Stimulated activated effector memory CD8-positive, alpha-beta T cell treated with anti-CD3 and anti-CD28 coated beads, Interleukin-12 subunit alpha, Interleukin-12 subunit beta, amount 100 ng/mL, for 72 hours (primary cell): Measurements from ENCODE around the gene MMP28.

ENCODE experiments used
- ATAC-seq: fragments of 150-1000 bp; cut with Tn5 transposase; 2 replicates; pipeline ENCODE4 v1.10.0; 2021
- DNase-seq, 2 donors: peaks; one replicate each; pipeline ENCODE4 v3.0.0; 2021 to 2022; ENCODE audit warnings: low spot score in 2 of 2
- H3K27ac Mint-ChIP-seq: one replicate; pipeline ENCODE4 v1.8.0; 2022; ENCODE audit warnings: mild to moderate bottlenecking, mixed read lengths
- H3K36me3 Mint-ChIP-seq: one replicate; pipeline ENCODE4 v1.8.0; 2022; ENCODE audit warnings: mild to moderate bottlenecking, mixed read lengths
- H3K4me1 Mint-ChIP-seq: one replicate; pipeline ENCODE4 v1.8.0; 2022; ENCODE audit warnings: mixed read lengths
- H3K4me3 Mint-ChIP-seq: one replicate; pipeline ENCODE4 v1.8.0; 2022; ENCODE audit warnings: mild to moderate bottlenecking, mixed read lengths
- H3K9me3 Mint-ChIP-seq: one replicate; pipeline ENCODE4 v1.8.0; 2022; ENCODE audit warnings: mixed read lengths

Gene MMP28

DNA sequence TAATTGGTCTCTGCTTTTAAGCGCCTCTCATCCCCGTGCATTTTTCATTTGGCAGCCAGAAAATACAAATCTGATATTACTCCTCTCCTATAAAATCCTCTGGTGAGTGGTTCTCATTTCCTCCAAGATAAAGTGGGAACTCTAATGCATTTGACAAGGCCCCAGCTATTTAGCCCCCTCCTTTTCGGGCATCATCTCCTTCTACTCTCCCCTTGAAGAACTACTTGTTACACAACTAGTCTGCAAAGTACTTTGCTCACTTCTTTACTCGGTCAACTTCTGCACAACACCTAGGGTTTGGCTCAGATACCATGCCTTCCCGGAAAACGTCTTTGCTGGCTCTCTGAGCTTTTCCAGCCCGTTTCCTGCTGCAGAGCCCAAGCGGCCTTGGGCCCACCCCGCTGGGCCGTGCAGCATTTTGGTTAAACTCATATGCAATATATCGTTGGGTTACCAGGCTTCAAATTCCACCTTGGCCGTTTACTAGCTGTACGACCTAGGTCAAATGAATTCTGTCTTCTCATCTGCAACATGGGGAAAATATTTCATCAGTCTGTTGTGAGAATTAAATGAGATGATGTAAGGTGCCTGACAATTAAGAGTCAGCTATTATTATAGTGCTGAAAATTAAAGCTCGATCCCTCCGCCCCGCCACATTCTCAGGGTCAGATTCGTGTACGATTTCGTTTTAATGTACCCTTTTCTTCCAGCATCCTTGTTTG is 13.0 kb upstream of the MMP28 start:
- ATAC-seq (no peak), DNase-seq (peak in 1 of 2 donors; percentile 68)
- peak overlapping the region; percentile 97 for H3K27ac Mint-ChIP-seq
- peaks cover 51% of the 10 kb centered on the region for H3K4me1 Mint-ChIP-seq
- peak overlapping the region; percentile 95 for H3K4me3 Mint-ChIP-seq
- peaks cover 50% of the 10 kb centered on the region for H3K36me3 Mint-ChIP-seq
- no peaks in the 10 kb centered on the region for H3K9me3 Mint-ChIP-seq

GRCh38 chr17:35807371-35808144 is 12.1 kb upstream of the MMP28 start:
- peak overlapping the region; percentile 97 for H3K27ac Mint-ChIP-seq
- DNase-seq, result no peak
- peak overlapping the region; percentile 95 for H3K4me3 Mint-ChIP-seq
- ATAC-seq, result no peak
- H3K9me3 Mint-ChIP-seq, result no peaks in the 10 kb centered on the region
- H3K4me1 Mint-ChIP-seq, result peaks cover 47% of the 10 kb centered on the region
- H3K36me3 Mint-ChIP-seq, result peaks cover 41% of the 10 kb centered on the region

DNA sequence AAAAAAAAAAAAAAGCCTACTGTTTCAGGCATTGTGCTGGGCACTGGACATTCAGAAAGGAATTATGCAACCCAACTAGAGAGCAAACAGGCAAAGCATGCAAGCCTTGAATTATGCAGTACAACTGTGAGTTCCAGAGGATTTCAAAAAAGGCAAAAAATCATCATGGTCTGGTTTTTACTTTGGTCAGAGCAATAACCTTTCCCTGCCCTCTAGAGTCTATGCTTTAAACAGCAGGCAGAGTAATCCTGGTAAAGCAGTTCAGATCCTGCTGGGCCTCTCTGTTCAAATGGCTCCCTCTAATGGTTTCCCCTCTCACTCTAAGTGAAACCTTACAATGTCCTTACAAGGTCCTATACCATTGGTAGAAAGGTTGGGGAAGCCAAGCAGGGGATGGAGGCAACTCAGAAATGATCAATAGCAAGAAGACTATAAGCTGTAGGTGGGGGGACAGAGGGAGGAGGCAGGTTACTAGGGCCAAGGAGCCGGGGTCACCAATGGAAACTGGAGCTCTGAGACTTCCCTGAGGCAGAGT is 9.3 kb upstream of the MMP28 start:
- Mint-ChIP-seq H3K36me3 (peaks cover 13% of the 10 kb centered on the region), H3K9me3 (no peaks in the 10 kb centered on the region), H3K27ac (no peak overlapping the region), H3K4me1 (peaks cover 39% of the 10 kb centered on the region), H3K4me3 (no peak overlapping the region)
- ATAC-seq, result peak; percentile 52
- peak in 1 of 2 donors; percentile 65 for DNase-seq

GRCh38 chr17:35801583-35802224 is 6.3 kb upstream of the MMP28 start:
- Mint-ChIP-seq H3K9me3 (no peaks in the 10 kb centered on the region), H3K4me1 (peaks cover 15% of the 10 kb centered on the region), H3K36me3 (no peaks in the 10 kb centered on the region), H3K4me3 (no peak overlapping the region), H3K27ac (no peak overlapping the region)
- no peak for DNase-seq
- ATAC-seq, result no peak

DNA sequence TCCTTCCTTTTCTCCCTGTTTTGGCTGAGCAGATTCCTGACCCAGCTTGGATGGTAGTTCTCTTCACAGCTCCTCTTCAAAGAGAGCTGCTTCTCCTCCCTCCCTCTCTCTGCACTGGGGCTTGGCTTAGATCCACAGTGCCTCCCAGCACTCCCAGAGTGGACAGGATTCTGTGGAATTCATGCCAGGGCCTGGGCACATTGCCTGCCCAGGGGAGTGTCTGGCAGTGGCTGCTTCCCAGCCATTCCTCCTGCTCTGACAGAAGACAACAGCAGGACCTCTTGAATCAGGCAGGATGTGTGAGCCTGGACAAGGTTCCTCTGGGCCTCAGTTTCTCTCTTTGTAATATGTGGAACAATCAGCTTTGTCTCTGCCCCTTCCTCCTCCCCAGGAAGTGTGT is 4.5 kb upstream of the MMP28 start:
- ATAC-seq (no peak), DNase-seq (no peak)
- Mint-ChIP-seq H3K27ac (no peak overlapping the region), H3K9me3 (no peaks in the 10 kb centered on the region), H3K4me3 (no peak overlapping the region), H3K36me3 (no peaks in the 10 kb centered on the region), H3K4me1 (peaks cover 10% of the 10 kb centered on the region)

DNA sequence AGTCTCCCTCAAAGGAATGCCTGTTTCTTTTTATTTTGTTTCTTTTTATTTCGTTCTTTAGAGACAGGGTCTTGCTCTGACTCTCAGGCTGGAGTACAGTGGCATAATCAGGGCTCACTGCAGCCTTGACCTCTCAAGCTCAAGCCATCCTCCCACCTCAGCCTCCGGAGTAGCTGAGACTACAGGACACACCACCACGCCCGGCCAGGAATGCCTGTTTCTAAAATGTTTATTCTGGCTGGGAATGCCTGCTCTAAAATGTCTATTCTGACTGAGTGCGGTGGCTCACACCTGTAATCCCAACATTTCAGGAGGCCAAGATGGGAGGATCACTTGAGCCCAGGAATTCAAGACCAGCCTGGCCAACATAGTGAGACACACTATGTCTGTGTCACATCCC is 2.5 kb upstream of the MMP28 start:
- no peak overlapping the region for H3K4me3 Mint-ChIP-seq
- ATAC-seq (no peak), DNase-seq (peak in 1 of 2 donors; percentile 44)
- no peak overlapping the region for H3K27ac Mint-ChIP-seq
- H3K9me3 Mint-ChIP-seq, result no peaks in the 10 kb centered on the region
- H3K36me3 Mint-ChIP-seq, result no peaks in the 10 kb centered on the region
- H3K4me1 Mint-ChIP-seq, result no peaks in the 10 kb centered on the region

- H3K4me3 Mint-ChIP-seq, result no peak overlapping the region
- DNase-seq (peak in 1 of 2 donors; percentile 41), ATAC-seq (no peak)
- H3K4me1 Mint-ChIP-seq, result no peaks in the 10 kb centered on the region
- no peak overlapping the region for H3K27ac Mint-ChIP-seq
- no peaks in the 10 kb centered on the region for H3K36me3 Mint-ChIP-seq
- no peaks in the 10 kb centered on the region for H3K9me3 Mint-ChIP-seq
These were observed 1.9 kb upstream of the MMP28 start for GRCh38 chr17:35797370-35797769.

GRCh38 chr17:35796942-35797341 is 1.5 kb upstream of the MMP28 start:
- Mint-ChIP-seq H3K4me1 (no peaks in the 10 kb centered on the region), H3K36me3 (no peaks in the 10 kb centered on the region), H3K4me3 (no peak overlapping the region), H3K9me3 (no peaks in the 10 kb centered on the region), H3K27ac (no peak overlapping the region)
- no peak for ATAC-seq
- peak in 1 of 2 donors; percentile 37 for DNase-seq

DNA sequence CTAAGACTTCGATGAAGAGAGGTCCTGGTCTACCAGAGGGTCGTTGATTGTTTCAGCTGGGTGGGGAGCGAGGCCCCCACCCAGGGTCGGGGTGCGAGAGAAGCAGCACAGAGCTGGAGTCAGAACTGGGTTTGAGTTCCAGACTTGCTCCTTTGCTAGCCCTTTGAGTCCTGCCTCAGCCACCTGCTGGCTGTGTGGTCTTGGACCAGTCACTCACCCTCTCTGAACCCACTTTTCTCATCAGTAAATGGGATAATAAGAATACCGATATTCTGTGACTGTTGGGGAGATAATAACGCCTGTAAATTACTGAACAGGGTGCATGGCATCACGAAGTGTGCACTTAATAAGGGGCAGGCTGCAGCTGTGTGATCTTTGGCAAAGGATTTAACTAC is 427 bp upstream of the MMP28 start:
- H3K27ac Mint-ChIP-seq, result no peak overlapping the region
- H3K4me1 Mint-ChIP-seq, result no peaks in the 10 kb centered on the region
- H3K4me3 Mint-ChIP-seq, result peak overlapping the region; percentile 68
- no peak for ATAC-seq
- no peaks in the 10 kb centered on the region for H3K36me3 Mint-ChIP-seq
- no peaks in the 10 kb centered on the region for H3K9me3 Mint-ChIP-seq
- DNase-seq, result no peak

- ATAC-seq (no peak), DNase-seq (no peak)
- H3K27ac Mint-ChIP-seq, result no peak overlapping the region
- no peaks in the 10 kb centered on the region for H3K4me1 Mint-ChIP-seq
- no peaks in the 10 kb centered on the region for H3K36me3 Mint-ChIP-seq
- H3K9me3 Mint-ChIP-seq, result no peaks in the 10 kb centered on the region
- no peak overlapping the region for H3K4me3 Mint-ChIP-seq
These were observed 2.2 kb downstream of the MMP28 start for GRCh38 chr17:35793257-35793656.

GRCh38 chr17:35791681-35792350 is 3.6 kb downstream of the MMP28 start:
- Mint-ChIP-seq H3K27ac (no peak overlapping the region), H3K4me1 (no peaks in the 10 kb centered on the region), H3K36me3 (no peaks in the 10 kb centered on the region), H3K4me3 (no peak overlapping the region), H3K9me3 (no peaks in the 10 kb centered on the region)
- DNase-seq, result no peak
- no peak for ATAC-seq

DNA sequence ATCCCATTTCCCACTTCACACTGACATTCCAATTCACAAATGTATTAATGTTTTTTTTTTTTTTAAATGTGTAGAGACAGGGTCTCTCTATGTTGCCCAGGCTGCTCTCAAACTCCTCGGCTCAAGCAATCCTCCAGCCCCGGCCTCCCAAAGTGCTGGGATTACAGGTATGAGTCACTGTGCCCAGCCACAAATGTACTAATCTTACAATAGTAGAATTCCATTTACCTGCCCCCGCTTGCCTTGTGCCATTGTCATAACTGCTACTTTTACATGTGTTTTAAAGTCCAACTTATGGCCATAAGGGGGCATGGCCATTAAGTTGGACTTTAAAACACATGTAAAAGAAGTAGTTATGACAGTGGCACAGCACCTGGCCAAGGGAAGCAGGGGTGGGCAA is 4.6 kb downstream of the MMP28 start:
- no peak for DNase-seq
- no peak for ATAC-seq
- Mint-ChIP-seq H3K36me3 (no peaks in the 10 kb centered on the region), H3K4me3 (no peak overlapping the region), H3K27ac (no peak overlapping the region), H3K9me3 (no peaks in the 10 kb centered on the region), H3K4me1 (no peaks in the 10 kb centered on the region)

GRCh38 chr17:35788477-35789368 is 6.7 kb downstream of the MMP28 start:
- Mint-ChIP-seq H3K36me3 (no peaks in the 10 kb centered on the region), H3K9me3 (no peaks in the 10 kb centered on the region), H3K4me1 (no peaks in the 10 kb centered on the region), H3K4me3 (no peak overlapping the region), H3K27ac (no peak overlapping the region)
- ATAC-seq, result peak; percentile 63
- no peak for DNase-seq

DNA sequence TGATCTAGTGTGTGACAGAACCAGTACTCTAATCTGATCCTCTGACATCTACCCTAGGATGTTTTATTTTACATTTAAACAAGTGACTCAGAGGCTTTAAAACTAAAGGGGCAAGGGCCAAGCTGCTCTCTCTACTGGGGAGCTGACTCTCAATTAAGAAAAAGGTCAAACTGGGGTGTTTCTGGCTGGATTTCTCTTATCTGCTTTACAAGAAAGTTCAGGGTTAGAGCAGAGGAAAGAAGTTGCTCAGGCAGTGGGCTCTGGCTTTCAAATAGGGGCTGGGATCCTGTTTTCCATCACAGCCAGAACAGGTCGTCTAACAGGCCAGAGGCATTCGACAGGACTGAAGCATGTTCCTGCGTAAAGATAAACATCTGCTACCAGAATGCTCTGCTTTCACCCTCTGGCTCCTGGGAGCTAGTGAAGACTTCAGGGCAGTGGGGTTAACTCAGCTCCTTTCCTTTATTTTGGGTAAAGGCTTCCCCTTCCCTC is 8.5 kb downstream of the MMP28 start:
- DNase-seq (no peak), ATAC-seq (no peak)
- Mint-ChIP-seq H3K4me1 (no peaks in the 10 kb centered on the region), H3K27ac (no peak overlapping the region), H3K9me3 (no peaks in the 10 kb centered on the region), H3K4me3 (no peak overlapping the region), H3K36me3 (no peaks in the 10 kb centered on the region)
